Lung microvascular endothelial cell (primary cell): ENCODE measurements around the gene PDSS1. TPM values are rescaled to one million over a fixed set of nuclear protein-coding genes. Genes with fewer than 3 reads are reported as not detected.
A peak's percentile ranks its signal among the peaks of the same experiment; 100 is the strongest.
"Not testable (repeated sequence)": the region's sequence is repeated elsewhere in the genome, so short reads cannot be mapped to it uniquely, and the experiment has no call there.

Source experiments
- DNase-seq, 2 donors: peaks; one replicate each; pipeline versions ENCODE4 v3.0.0 to v3.0.0-alpha.2; 2010; ENCODE audit warnings: low read depth in 2 of 2
- total RNA-seq: library from RNA; depleted of rRNA; stranded (reverse); fragments of >200 nt; gene quantifications from 2 replicates; pipeline ENCODE4 v1.2.1, GENCODE V29; 2014

PDSS1 gene
- total RNA-seq, 1 donor from 2014 or later = 4.6 TPM

- no peak for DNase-seq
These were observed 40.9 kb downstream of the PDSS1 start for GRCh38 chr10:26738301-26738911.

GRCh38 chr10:26739071-26739631, 41.6 kb downstream of the PDSS1 start:
- DNase-seq = no peak

- no peak for DNase-seq
These were observed 43.9 kb downstream of the PDSS1 start for GRCh38 chr10:26741368-26741767.

GRCh38 chr10:26743091-26743490, 45.6 kb downstream of the PDSS1 start:
- no peak for DNase-seq

GRCh38 chr10:26743841-26744240, 46.3 kb downstream of the PDSS1 start:
- DNase-seq = no peak

GRCh38 chr10:26746061-26746460, 48.6 kb downstream of the PDSS1 start:
- DNase-seq = peak in 1 of 2 donors; percentile 8

GRCh38 chr10:26755443-26755903, 58.0 kb downstream of the PDSS1 start:
- DNase-seq = peak in 1 of 2 donors; percentile 34

GRCh38 chr10:26759008-26759407, 61.5 kb downstream of the PDSS1 start:
- DNase-seq = no peak

GRCh38 chr10:26765549-26765948, 68.0 kb downstream of the PDSS1 start:
- no peak for DNase-seq

- DNase-seq = no peak
These were observed 72.6 kb downstream of the PDSS1 start for GRCh38 chr10:26770069-26770468.

- no peak for DNase-seq
These were observed 76.1 kb downstream of the PDSS1 start for GRCh38 chr10:26773633-26774032.

- no peak for DNase-seq
These were observed 78.8 kb downstream of the PDSS1 start for GRCh38 chr10:26776258-26776657.

- DNase-seq = no peak
These were observed 80.2 kb downstream of the PDSS1 start for GRCh38 chr10:26777686-26778085.

- no peak for DNase-seq
These were observed 81.8 kb downstream of the PDSS1 start for GRCh38 chr10:26779176-26779860.

GRCh38 chr10:26780106-26780792, 82.7 kb downstream of the PDSS1 start:
- DNase-seq = no peak

- peak in 1 of 2 donors; percentile 57 for DNase-seq
These were observed 83.5 kb downstream of the PDSS1 start for GRCh38 chr10:26780793-26781601.

- DNase-seq = no peak
These were observed 84.3 kb downstream of the PDSS1 start for GRCh38 chr10:26781797-26782196.

- no peak for DNase-seq
These were observed 89.9 kb downstream of the PDSS1 start for GRCh38 chr10:26787362-26787761.

GRCh38 chr10:26789779-26790178, 92.3 kb downstream of the PDSS1 start:
- not testable (repeated sequence) for DNase-seq

- DNase-seq = no peak
These were observed 92.9 kb downstream of the PDSS1 start for GRCh38 chr10:26790221-26790995.
